IMR-90 (cell line): ENCODE measurements around the gene BTN3A1. TPM values are rescaled to one million over a fixed set of nuclear protein-coding genes. Genes with fewer than 3 reads are reported as not detected.

Experiments used
- ATAC-seq: fragments of 200-7000 bp; cut with Tn5 transposase; 2 replicates; pipeline ENCODE4 v1.9.1; 2020; ENCODE audit warnings: low read depth, mild to moderate bottlenecking, moderate library complexity
- BruUV-seq: library from RNA; stranded (reverse); fragments of 400-500 nt; replicated peaks from 2 replicates; lab custom pipeline; 2021; lab: Mats Ljungman, UMichigan
- CTCF ChIA-PET: fragments of 300-600 bp; formaldehyde crosslinking; extraction: SDS; loops from one replicate; lab custom pipeline; 2021; ENCODE audit warnings: antibody characterized with exemption; lab: Yijun Ruan, JAX
- POLR2A ChIA-PET: fragments of 300-600 bp; sonication (Branson Sonifier 250); formaldehyde crosslinking; loops from one replicate; lab custom pipeline; 2022; ENCODE audit warnings: antibody characterized with exemption; ENCODE audit not compliant: unreplicated experiment; lab: Charles Lee
- DNase-seq: peaks from one replicate; pipeline ENCODE4 v3.0.0; 2013
- H2AFZ ChIP-seq: replicated peaks from 2 replicates; pipeline ENCODE3; 2013; ENCODE audit warnings: low read length, mild to moderate bottlenecking; ENCODE audit not compliant: poor library complexity
- H2AK5ac ChIP-seq: 2 replicates; pipeline ENCODE4 v1.6.1; 2013; ENCODE audit warnings: low read depth, low read length, inconsistent platforms
- H2AK9ac ChIP-seq: replicated peaks from 2 replicates; pipeline ENCODE3; 2013; ENCODE audit warnings: mild to moderate bottlenecking, low read depth, low read length, moderate library complexity; ENCODE audit not compliant: poor library complexity
- H2BK120ac ChIP-seq: 2 replicates; pipeline ENCODE4 v1.6.1; 2013; ENCODE audit warnings: low read depth, low read length, inconsistent platforms
- H2BK15ac ChIP-seq: 3 replicates; pipeline ENCODE4 v1.6.1; 2013; ENCODE audit warnings: low read depth, low read length, inconsistent platforms
- H2BK20ac ChIP-seq: 2 replicates; pipeline ENCODE4 v1.6.1; 2013; ENCODE audit warnings: low read depth, mild to moderate bottlenecking, inconsistent platforms, low read length, moderate library complexity
- H2BK5ac ChIP-seq: 2 replicates; pipeline ENCODE4 v1.6.1; 2013; ENCODE audit warnings: mild to moderate bottlenecking, low read depth, low read length, inconsistent platforms; ENCODE audit not compliant: poor library complexity, severe bottlenecking
- H3K14ac ChIP-seq: replicated peaks from 2 replicates; pipeline ENCODE4 v1.6.1; 2013; ENCODE audit warnings: low read depth, low read length, inconsistent platforms
- H3K18ac ChIP-seq: 2 replicates; pipeline ENCODE4 v1.6.1; 2013; ENCODE audit warnings: low read depth, low read length, control low read depth
- H3K23ac ChIP-seq: 2 replicates; pipeline ENCODE4 v1.6.1; 2013; ENCODE audit warnings: low read depth, low read length, inconsistent platforms
- H3K27ac ChIP-seq: 2 replicates; pipeline ENCODE4 v1.5.1; 2013; ENCODE audit warnings: mild to moderate bottlenecking, control low read depth, low read length; ENCODE audit not compliant: insufficient read depth
- H3K27me3 ChIP-seq: 2 replicates; pipeline ENCODE4 v1.6.1; 2013; ENCODE audit warnings: low read length; ENCODE audit not compliant: control insufficient read depth, insufficient read depth
- H3K36me3 ChIP-seq: 2 replicates; pipeline ENCODE4 v1.6.1; 2013; ENCODE audit warnings: low read length, mixed read lengths; ENCODE audit not compliant: control insufficient read depth, insufficient read depth
- H3K4ac ChIP-seq: 2 replicates; pipeline ENCODE4 v1.6.1; 2013; ENCODE audit warnings: low read depth, low read length, inconsistent platforms
- H3K4me1 ChIP-seq: 2 replicates; pipeline ENCODE4 v1.6.1; 2013; ENCODE audit warnings: low read length, mixed read lengths; ENCODE audit not compliant: control insufficient read depth, insufficient read depth
- H3K4me2 ChIP-seq: 2 replicates; pipeline ENCODE4 v1.6.1; 2013; ENCODE audit warnings: low read depth, mild to moderate bottlenecking, control low read depth, low read length, moderate library complexity
- H3K4me3 ChIP-seq: 2 replicates; pipeline ENCODE4 v1.5.1; 2013; ENCODE audit warnings: low read depth, mild to moderate bottlenecking, control low read depth, low read length, moderate library complexity; ENCODE audit not compliant: insufficient read depth
- H3K56ac ChIP-seq: 2 replicates; pipeline ENCODE4 v1.6.1; 2013; ENCODE audit warnings: low read length, inconsistent platforms; ENCODE audit not compliant: insufficient read depth; ENCODE audit errors: extremely low read depth
- H3K79me1 ChIP-seq, 2 experiments: 2 replicates each; pipeline ENCODE4 v1.6.1; 2013; ENCODE audit warnings: low read length in 2 of 2, inconsistent platforms in 1 of 2, low read depth in 1 of 2
- H3K9ac ChIP-seq: 2 replicates; pipeline ENCODE4 v1.6.1; 2013; ENCODE audit warnings: low read depth, low read length, control low read depth
- H3K9me1 ChIP-seq: 2 replicates; pipeline ENCODE4 v1.6.1; 2013; ENCODE audit warnings: low read length, inconsistent platforms; ENCODE audit not compliant: insufficient read depth
- H3K9me3 ChIP-seq: 2 replicates; pipeline ENCODE4 v1.6.1; 2013; ENCODE audit warnings: low read length; ENCODE audit not compliant: control insufficient read depth, insufficient read depth
- H4K20me1 ChIP-seq: 2 replicates; pipeline ENCODE4 v1.6.1; 2013; ENCODE audit warnings: low read length, inconsistent platforms; ENCODE audit not compliant: insufficient read depth
- H4K5ac ChIP-seq: 2 replicates; pipeline ENCODE4 v1.6.1; 2013; ENCODE audit warnings: mild to moderate bottlenecking, low read depth, low read length, control low read depth
- H4K8ac ChIP-seq, 2 experiments: 2 replicates each; pipeline ENCODE4 v1.6.1; 2013; ENCODE audit warnings: low read depth in 2 of 2, low read length in 2 of 2, control low read depth in 1 of 2, inconsistent platforms in 1 of 2
- H4K91ac ChIP-seq: 2 replicates; pipeline ENCODE4 v1.6.1; 2013; ENCODE audit warnings: low read depth, low read length, inconsistent platforms; ENCODE audit not compliant: insufficient read depth
- BHLHE40 ChIP-seq: fragments of 150-350 bp; IDR thresholded peaks from 2 replicates; pipeline ENCODE4 v1.6.1; 2016; ENCODE audit warnings: mild to moderate bottlenecking, low read depth, low read length
- CEBPB ChIP-seq: IDR thresholded peaks from 2 replicates; pipeline ENCODE4 v1.6.1; 2012; ENCODE audit warnings: low read depth, low read length, improper control_type of control experiment
- CHD1 ChIP-seq: IDR thresholded peaks from 2 replicates; pipeline ENCODE4 v1.6.1; 2012; ENCODE audit warnings: low read depth, low read length, improper control_type of control experiment
- CTCF ChIP-seq: conservative IDR thresholded peaks from 2 replicates; pipeline ENCODE4 v1.5.1; 2012; ENCODE audit warnings: mild to moderate bottlenecking, low read depth, low read length, improper control_type of control experiment
- FOS ChIP-seq: fragments of 150-350 bp; IDR thresholded peaks from 2 replicates; pipeline ENCODE4 v1.6.1; 2016; ENCODE audit warnings: low read depth, low read length
- MAFK ChIP-seq: IDR thresholded peaks from 2 replicates; pipeline ENCODE4 v1.6.1; 2012; ENCODE audit warnings: low read depth, low read length, improper control_type of control experiment
- MAZ ChIP-seq: IDR thresholded peaks from 2 replicates; pipeline ENCODE4 v1.6.1; 2012; ENCODE audit warnings: low read depth, mild to moderate bottlenecking, low read length, improper control_type of control experiment, moderate library complexity, borderline replicate concordance
- NFE2L2 ChIP-seq: fragments of 150-350 bp; IDR thresholded peaks from 2 replicates; pipeline ENCODE4 v1.6.1; 2016; ENCODE audit warnings: low read depth, mild to moderate bottlenecking, low read length
- POLR2A ChIP-seq: IDR thresholded peaks from 2 replicates; pipeline ENCODE4 v1.6.1; 2012; ENCODE audit warnings: mild to moderate bottlenecking, low read depth, low read length
- RAD21 ChIP-seq: IDR thresholded peaks from 2 replicates; pipeline ENCODE4 v1.6.1; 2012; ENCODE audit warnings: low read length, improper control_type of control experiment
- RCOR1 ChIP-seq: IDR thresholded peaks from 2 replicates; pipeline ENCODE4 v1.6.1; 2012; ENCODE audit warnings: mild to moderate bottlenecking, low read length, improper control_type of control experiment; ENCODE audit not compliant: insufficient replicate concordance
- RFX5 ChIP-seq: IDR thresholded peaks from 2 replicates; pipeline ENCODE4 v1.8.0; 2012; ENCODE audit warnings: low read depth, mild to moderate bottlenecking, low read length, moderate library complexity
- SMC3 ChIP-seq: fragments of 150-350 bp; IDR thresholded peaks from 2 replicates; pipeline ENCODE4 v1.6.1; 2016; ENCODE audit warnings: low read depth, mild to moderate bottlenecking, antibody characterized with exemption, low read length, moderate library complexity
- WGBS, 2 experiments: methylation state at CpG; one replicate each; pipeline versions ENCODE4 v1.1.5 to v1.1.7; 2013; ENCODE audit warnings: missing lambda C conversion rate in 2 of 2; ENCODE audit not compliant: insufficient read length in 1 of 2; ENCODE audit errors: extremely low coverage in 2 of 2; 5-methylcytosine and 5-hydroxymethylcytosine counted together
- dilution Hi-C: fragments of 300-500 bp; cut with HindIII; formaldehyde crosslinking; loops from one replicate; pipeline ENCODE4 v1.14.3; 2018; ENCODE audit warnings: low sequenced_read_pairs; ENCODE audit not compliant: unreplicated experiment
- in situ Hi-C: fragments of 300-500 bp; cut with MboI; formaldehyde crosslinking; loops from 3 replicates; pipeline ENCODE4 v1.14.3; 2019; ENCODE audit warnings: low sequenced_read_pairs, inconsistent platforms, mixed read lengths
- intact Hi-C: fragments of 100-400 bp; cut with micrococcal nuclease; formaldehyde crosslinking; loops from 2 replicates; pipeline ENCODE4 v1.10.0; 2022
- polyA plus RNA-seq, 3 experiments: library from polyadenylated mRNA; depleted of rRNA; stranded (reverse); fragments of >200 nt; gene quantifications; 2 replicates each; pipeline ENCODE4 v1.2.3, GENCODE V29; 2012; ENCODE audit warnings: low replicate concordance in 1 of 3
- total RNA-seq: library from RNA; depleted of rRNA; stranded (reverse); fragments of >200 nt; gene quantifications from 2 replicates; pipeline ENCODE4 v1.2.3, GENCODE V29; 2012
- TF ChIP-seq, protein P1 (sequence below): fragments of 150-350 bp; IDR thresholded peaks from 2 replicates; pipeline ENCODE4 v1.6.1; 2016; ENCODE audit warnings: low read depth, mild to moderate bottlenecking, low read length, moderate library complexity, borderline replicate concordance
- TF ChIP-seq, protein P2 (sequence below): fragments of 150-350 bp; IDR thresholded peaks from 2 replicates; pipeline ENCODE4 v1.6.1; 2017; ENCODE audit warnings: mild to moderate bottlenecking, antibody characterized with exemption, low read length, low read depth

Gene BTN3A1
- total and polyA plus RNA-seq, 2 of the 4 experiments (the other 2 are of a cell fraction): 14.4 to 16.5 TPM

GRCh38 chr6:26389349-26389894, 12.7 kb upstream of the BTN3A1 start:
- Histone ChIP-seq H2BK20ac (0 out of 2 replicates have a peak overlapping the region, but pooled peaks have one; percentile 25), H3K9ac (no peak overlapping the region), H3K23ac (no peak overlapping the region), H4K5ac (no peak overlapping the region), H4K20me1 (no peaks in the 10 kb centered on the region), H3K9me3 (no peaks in the 10 kb centered on the region), H3K4me3 (no peak overlapping the region), H2AFZ (no peak overlapping the region), H4K91ac (no peak overlapping the region), H3K79me1 (peaks cover 0 to 16% of the 10 kb centered on the region in 2 experiments; a peak in 1 of 4 replicates), H3K36me3 (peaks cover 9% of the 10 kb centered on the region), H3K18ac (no peak overlapping the region), H2BK5ac (no peak overlapping the region), H3K27ac (no peak overlapping the region), H3K27me3 (no peaks in the 10 kb centered on the region), H3K4me2 (no peak overlapping the region), H3K14ac (no peak overlapping the region), H2AK5ac (no peak overlapping the region), H3K4me1 (peaks cover 12% of the 10 kb centered on the region), H3K56ac (no peak overlapping the region), H2BK120ac (peak overlapping the region; percentile 28; the same call in 1 of the 2 replicates), H2BK15ac (no peak overlapping the region), H4K8ac (no peak overlapping the region), H3K9me1 (peaks cover 15% of the 10 kb centered on the region), H2AK9ac (no peak overlapping the region), H3K4ac (0 out of 2 replicates have a peak overlapping the region, but pooled peaks have one; percentile 16)
- dilution Hi-C loops (no loop called here), in situ Hi-C loops (no loop called here), intact Hi-C loops (no loop called here)
- no peak for DNase-seq
- ChIA-PET POLR2A (no interaction called here), CTCF (no interaction called here)
- 88% methylated on average over 2 of the region's 4 CpGs; no CpG with 5 or more reads in 1 of the 2 experiments for WGBS, 2 experiments
- no peak for ATAC-seq
- no TSS peak for BruUV-seq
- TF ChIP-seq FOS: no peak
- TF ChIP-seq, protein P1, sequence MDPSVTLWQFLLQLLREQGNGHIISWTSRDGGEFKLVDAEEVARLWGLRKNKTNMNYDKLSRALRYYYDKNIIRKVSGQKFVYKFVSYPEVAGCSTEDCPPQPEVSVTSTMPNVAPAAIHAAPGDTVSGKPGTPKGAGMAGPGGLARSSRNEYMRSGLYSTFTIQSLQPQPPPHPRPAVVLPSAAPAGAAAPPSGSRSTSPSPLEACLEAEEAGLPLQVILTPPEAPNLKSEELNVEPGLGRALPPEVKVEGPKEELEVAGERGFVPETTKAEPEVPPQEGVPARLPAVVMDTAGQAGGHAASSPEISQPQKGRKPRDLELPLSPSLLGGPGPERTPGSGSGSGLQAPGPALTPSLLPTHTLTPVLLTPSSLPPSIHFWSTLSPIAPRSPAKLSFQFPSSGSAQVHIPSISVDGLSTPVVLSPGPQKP: no peak
- peak; percentile 87 for TF ChIP-seq MAFK
- TF ChIP-seq BHLHE40: no peak
- no peak for TF ChIP-seq MAZ
- TF ChIP-seq SMC3: no peak
- TF ChIP-seq CHD1: no peak
- TF ChIP-seq CEBPB: peak; percentile 35; the same call in 1 of the 2 replicates
- TF ChIP-seq POLR2A: no peak
- no peak for TF ChIP-seq RFX5
- TF ChIP-seq RCOR1: no peak
- no peak for TF ChIP-seq CTCF
- TF ChIP-seq, protein P2, sequence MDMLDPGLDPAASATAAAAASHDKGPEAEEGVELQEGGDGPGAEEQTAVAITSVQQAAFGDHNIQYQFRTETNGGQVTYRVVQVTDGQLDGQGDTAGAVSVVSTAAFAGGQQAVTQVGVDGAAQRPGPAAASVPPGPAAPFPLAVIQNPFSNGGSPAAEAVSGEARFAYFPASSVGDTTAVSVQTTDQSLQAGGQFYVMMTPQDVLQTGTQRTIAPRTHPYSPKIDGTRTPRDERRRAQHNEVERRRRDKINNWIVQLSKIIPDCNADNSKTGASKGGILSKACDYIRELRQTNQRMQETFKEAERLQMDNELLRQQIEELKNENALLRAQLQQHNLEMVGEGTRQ: no peak
- TF ChIP-seq NFE2L2: no peak
- peak; percentile 15; the same call in 1 of the 2 replicates for TF ChIP-seq RAD21
